SW480 (cell line): ENCODE measurements around the gene FMO2.

Experiments
- DNase-seq: peaks from one replicate; pipeline ENCODE4 v3.0.0-alpha.2; 2016; ENCODE audit warnings: low spot score

FMO2 gene

GRCh38 chr1:171185091-171185490 lies at the start of gene FMO2:
TSS of gene FMO2 (plus strand) at chr1:171185300. CDS start at chr1:171185714, 414 bp downstream.
- DNase-seq, result no peak

GRCh38 chr1:171137580-171137979 lies 47.5 kb upstream of the FMO2 start:
- no peak for DNase-seq

- DNase-seq, result no peak
Observed at GRCh38 chr1:171138980-171139379, 46.1 kb upstream of the FMO2 start.

- no peak for DNase-seq
Observed at GRCh38 chr1:171139890-171140289, 45.2 kb upstream of the FMO2 start.

GRCh38 chr1:171140401-171140800 lies 44.7 kb upstream of the FMO2 start:
- no peak for DNase-seq

GRCh38 chr1:171140956-171141687 lies 44.0 kb upstream of the FMO2 start:
- no peak for DNase-seq

GRCh38 chr1:171141688-171142415 lies 43.2 kb upstream of the FMO2 start:
- DNase-seq, result no peak

- DNase-seq, result no peak
Observed at GRCh38 chr1:171142416-171143385, 42.4 kb upstream of the FMO2 start.

- no peak for DNase-seq
Observed at GRCh38 chr1:171150156-171150555, 34.9 kb upstream of the FMO2 start.

GRCh38 chr1:171152549-171152948 lies 32.6 kb upstream of the FMO2 start:
- no peak for DNase-seq

GRCh38 chr1:171155484-171155883 lies 29.6 kb upstream of the FMO2 start:
- DNase-seq, result no peak

- DNase-seq, result no peak
Observed at GRCh38 chr1:171158096-171158495, 27.0 kb upstream of the FMO2 start.

- DNase-seq, result no peak
Observed at GRCh38 chr1:171158551-171158950, 26.5 kb upstream of the FMO2 start.

- no peak for DNase-seq
Observed at GRCh38 chr1:171159148-171159547, 26.0 kb upstream of the FMO2 start.

- no peak for DNase-seq
Observed at GRCh38 chr1:171160211-171160610, 24.9 kb upstream of the FMO2 start.

- DNase-seq, result no peak
Observed at GRCh38 chr1:171160639-171161354, 24.3 kb upstream of the FMO2 start.

GRCh38 chr1:171161431-171161830 lies 23.7 kb upstream of the FMO2 start:
- no peak for DNase-seq

- DNase-seq, result no peak
Observed at GRCh38 chr1:171166361-171166760, 18.7 kb upstream of the FMO2 start.

- DNase-seq, result no peak
Observed at GRCh38 chr1:171167785-171168184, 17.3 kb upstream of the FMO2 start.

- DNase-seq, result no peak
Observed at GRCh38 chr1:171172471-171172870, 12.6 kb upstream of the FMO2 start.

- DNase-seq, result no peak
Observed at GRCh38 chr1:171173069-171173468, 12.0 kb upstream of the FMO2 start.
